PC-3 (cell line): ENCODE results near the gene LENG1. TPM values are rescaled to one million over a fixed set of nuclear protein-coding genes. Genes with fewer than 3 reads are reported as not detected.
"Not testable (repeated sequence)": the region's sequence is repeated elsewhere in the genome, so short reads cannot be mapped to it uniquely, and the experiment has no call there.

Source experiments
- ATAC-seq: fragments of 200-7000 bp; cut with Tn5 transposase; 2 replicates; pipeline ENCODE4 v1.9.1; 2020; ENCODE audit warnings: mild to moderate bottlenecking, moderate library complexity
- BruUV-seq: library from RNA; stranded (reverse); fragments of 400-500 nt; replicated peaks from 2 replicates; lab custom pipeline; 2021; lab: Mats Ljungman, UMichigan
- CTCF ChIA-PET: fragments of 300-600 bp; sonication (Branson Sonifier 250); formaldehyde crosslinking; loops from one replicate; lab custom pipeline; 2022; ENCODE audit warnings: antibody characterized with exemption; lab: Charles Lee
- POLR2A ChIA-PET: fragments of 300-600 bp; sonication (Branson Sonifier 250); formaldehyde crosslinking; loops from one replicate; lab custom pipeline; 2022; ENCODE audit warnings: antibody characterized with exemption; ENCODE audit not compliant: unreplicated experiment; lab: Charles Lee
- DNase-seq: peaks from one replicate; pipeline ENCODE4 v3.0.0-alpha.2; 2015
- H2AFZ ChIP-seq: fragments of 300-600 bp; sonication (generic); 2 replicates; pipeline ENCODE4 v1.6.0; 2016; ENCODE audit warnings: antibody characterized with exemption, low read length
- H3F3A ChIP-seq: fragments of 300-600 bp; sonication (generic); one replicate; pipeline ENCODE4 v1.6.0; 2017; ENCODE audit warnings: antibody characterized with exemption, low read length, control low read depth, mild to moderate bottlenecking; ENCODE audit not compliant: unreplicated experiment
- H3K27ac ChIP-seq: fragments of 300-600 bp; sonication (generic); 2 replicates; pipeline ENCODE4 v1.5.1; 2016; ENCODE audit warnings: mild to moderate bottlenecking, low read length
- H3K27me3 ChIP-seq: fragments of 300-600 bp; sonication (generic); 2 replicates; pipeline ENCODE4 v1.6.1; 2016; ENCODE audit warnings: low read length, mixed read lengths
- H3K36me3 ChIP-seq: fragments of 300-600 bp; sonication (generic); 2 replicates; pipeline ENCODE4 v1.6.1; 2016; ENCODE audit warnings: low read depth, mixed run types, low read length, mixed read lengths
- H3K4me1 ChIP-seq: fragments of 300-600 bp; sonication (generic); 2 replicates; pipeline ENCODE4 v1.5.1; 2016; ENCODE audit warnings: low read length; ENCODE audit not compliant: insufficient read depth
- H3K4me2 ChIP-seq: fragments of 300-600 bp; sonication (generic); 2 replicates; pipeline ENCODE4 v1.6.0; 2016; ENCODE audit warnings: low read length
- H3K4me3 ChIP-seq: fragments of 300-600 bp; sonication (generic); 2 replicates; pipeline ENCODE4 v1.5.1; 2016; ENCODE audit warnings: mild to moderate bottlenecking, low read length, mixed read lengths
- H3K79me2 ChIP-seq: fragments of 300-600 bp; sonication (generic); 2 replicates; pipeline ENCODE4 v1.6.1; 2017; ENCODE audit warnings: low read length, mixed read lengths
- H3K9ac ChIP-seq: fragments of 300-600 bp; sonication (generic); 2 replicates; pipeline ENCODE4 v1.6.0; 2016; ENCODE audit warnings: mild to moderate bottlenecking, low read length
- H3K9me2 ChIP-seq: fragments of 300-600 bp; sonication (generic); replicated peaks from 2 replicates; pipeline ENCODE4 v1.6.1; 2016; ENCODE audit warnings: mixed run types, low read length, mixed read lengths
- H3K9me3 ChIP-seq: fragments of 300-600 bp; sonication (generic); 2 replicates; pipeline ENCODE4 v1.6.1; 2016; ENCODE audit warnings: low read length, mixed read lengths
- H4K20me1 ChIP-seq: fragments of 300-600 bp; sonication (generic); 2 replicates; pipeline ENCODE4 v1.6.1; 2016; ENCODE audit warnings: low read length, mixed read lengths
- CTCF ChIP-seq: fragments of 300-600 bp; sonication (generic); conservative IDR thresholded peaks from 2 replicates; pipeline ENCODE4 v1.5.1; 2017; ENCODE audit warnings: antibody characterized with exemption, low read depth, mild to moderate bottlenecking, low read length
- EZH2 ChIP-seq: fragments of 300-600 bp; sonication (generic); IDR thresholded peaks from one replicate; pipeline ENCODE4 v1.6.1; 2017; ENCODE audit warnings: antibody characterized with exemption, mild to moderate bottlenecking, low read length; ENCODE audit not compliant: unreplicated experiment
- EZH2phosphoT487 ChIP-seq: fragments of 300-600 bp; sonication (generic); IDR thresholded peaks from 2 replicates; pipeline ENCODE4 v1.6.1; 2018; ENCODE audit warnings: mild to moderate bottlenecking, antibody characterized with exemption, low read length, borderline replicate concordance
- intact Hi-C: fragments of 100-400 bp; cut with micrococcal nuclease; formaldehyde crosslinking; loops from 2 replicates; pipeline ENCODE4 v1.9.0; 2023
- total RNA-seq: library from RNA; depleted of rRNA; stranded (reverse); fragments of >200 nt; gene quantifications from 2 replicates; pipeline ENCODE4 v1.2.3, GENCODE V29; 2014

The LENG1 gene
- total RNA-seq, 1 experiment from 2014 or later: 13.6 TPM

- H4K20me1 ChIP-seq: peaks cover 13% of the 10 kb centered on the region
- CTCF ChIA-PET: no interaction called here
- no peak for TF ChIP-seq CTCF
- no peak for TF ChIP-seq EZH2
- TF ChIP-seq EZH2phosphoT487: no peak
Measured at GRCh38 chr19:54197121-54197520, 37.6 kb upstream of the LENG1 start.

DNA sequence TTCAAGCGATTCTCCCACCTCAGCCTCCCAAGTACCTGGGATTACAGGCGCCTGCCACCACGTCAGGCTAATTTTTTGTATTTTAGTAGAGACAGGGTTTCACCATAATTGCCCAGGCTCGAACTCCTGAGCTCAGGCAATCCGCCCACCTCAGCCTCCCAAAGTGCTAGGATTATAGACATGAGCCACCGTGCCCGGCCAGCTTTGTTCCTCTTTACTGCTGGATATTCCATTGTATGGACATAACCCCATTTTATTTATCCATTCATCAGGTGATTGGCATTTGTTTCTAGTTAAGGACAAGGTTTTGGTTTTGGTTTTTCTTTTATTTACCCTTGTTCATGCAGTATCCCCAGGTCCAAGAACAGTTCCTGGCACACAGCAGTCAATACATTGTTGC lies 37.0 kb upstream of the LENG1 start:
- no peak for ATAC-seq
- Histone ChIP-seq H3K4me1 (peaks cover 13% of the 10 kb centered on the region), H4K20me1 (peaks cover 7% of the 10 kb centered on the region), H3K79me2 (peaks cover 38% of the 10 kb centered on the region), H3K27me3 (no peaks in the 10 kb centered on the region), H3K4me3 (no peak overlapping the region), H3K9me3 (no peaks in the 10 kb centered on the region), H3K27ac (no peak overlapping the region), H3K4me2 (no peak overlapping the region), H3K9ac (no peak overlapping the region), H2AFZ (no peak overlapping the region), H3K36me3 (peaks cover 17% of the 10 kb centered on the region), H3F3A (no peaks in the 10 kb centered on the region), H3K9me2 (no peaks in the 10 kb centered on the region)
- no TSS peak for BruUV-seq
- DNase-seq: no peak
- CTCF ChIA-PET: no interaction called here
- POLR2A ChIA-PET: no interaction called here
- intact Hi-C loops: no loop called here
- no peak for TF ChIP-seq CTCF
- TF ChIP-seq EZH2phosphoT487: no peak
- no peak for TF ChIP-seq EZH2

More at GRCh38 chr19:54197121-54197520, 37.6 kb upstream of the LENG1 start:
- POLR2A ChIA-PET: no interaction called here
- Histone ChIP-seq H3K4me3 (no peak overlapping the region), H3K9me2 (no peaks in the 10 kb centered on the region), H3K36me3 (peaks cover 23% of the 10 kb centered on the region), H3K4me1 (peaks cover 11% of the 10 kb centered on the region), H2AFZ (no peak overlapping the region), H3K79me2 (peaks cover 38% of the 10 kb centered on the region), H3K27me3 (no peaks in the 10 kb centered on the region), H3K27ac (no peak overlapping the region), H3K9ac (no peak overlapping the region), H3K4me2 (no peak overlapping the region), H3F3A (peaks cover 5% of the 10 kb centered on the region), H3K9me3 (no peaks in the 10 kb centered on the region)
- ATAC-seq (no peak), DNase-seq (no peak)
- intact Hi-C loops: no loop called here
- BruUV-seq: no TSS peak

DNA sequence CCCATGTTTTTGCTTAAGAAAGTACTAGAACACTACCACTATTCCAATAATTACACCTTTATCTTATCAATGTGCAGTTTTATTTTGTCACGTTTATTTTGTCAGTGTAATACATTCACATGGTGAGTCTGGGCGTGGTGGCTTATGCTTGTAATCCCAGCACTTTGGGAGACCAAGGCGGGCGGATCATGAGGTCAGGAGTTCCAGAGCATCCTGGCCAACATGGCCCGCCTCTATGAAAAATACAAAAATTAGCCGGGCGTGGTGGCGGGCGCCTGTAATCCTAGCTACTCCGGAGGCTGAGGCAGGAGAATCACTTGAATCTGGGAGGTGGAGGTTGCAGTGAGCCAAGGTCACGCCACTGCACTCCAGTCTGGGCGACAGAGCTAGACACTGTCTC lies 34.9 kb upstream of the LENG1 start:
- POLR2A ChIA-PET, BruUV-seq, ATAC-seq, intact Hi-C loops, H3K4me1 ChIP-seq, H2AFZ ChIP-seq, H4K20me1 ChIP-seq, H3F3A ChIP-seq, H3K4me3 ChIP-seq, H3K4me2 ChIP-seq, H3K27me3 ChIP-seq, H3K9ac ChIP-seq, DNase-seq, H3K27ac ChIP-seq, CTCF ChIA-PET, H3K9me2 ChIP-seq, H3K9me3 ChIP-seq: not testable (repeated sequence)
- peaks cover 11% of the 10 kb centered on the region; the same call in 1 of the 2 replicates for H3K36me3 ChIP-seq
- peaks cover 22% of the 10 kb centered on the region for H3K79me2 ChIP-seq
